Activated CD4-positive, CD25-positive, alpha-beta regulatory T cell treated with anti-CD3 and anti-CD28 coated beads, Interleukin-2, amount 50 U/mL, for 16 hours (primary cell): ENCODE results near the gene TNIP3.
"Not testable (repeated sequence)": the region's sequence is repeated elsewhere in the genome, so short reads cannot be mapped to it uniquely, and the experiment has no call there.

Experiments used
- DNase-seq: peaks from one replicate; pipeline ENCODE4 v3.0.0-alpha.2; 2020; ENCODE audit warnings: low read depth, low spot score

TNIP3 gene

DNA sequence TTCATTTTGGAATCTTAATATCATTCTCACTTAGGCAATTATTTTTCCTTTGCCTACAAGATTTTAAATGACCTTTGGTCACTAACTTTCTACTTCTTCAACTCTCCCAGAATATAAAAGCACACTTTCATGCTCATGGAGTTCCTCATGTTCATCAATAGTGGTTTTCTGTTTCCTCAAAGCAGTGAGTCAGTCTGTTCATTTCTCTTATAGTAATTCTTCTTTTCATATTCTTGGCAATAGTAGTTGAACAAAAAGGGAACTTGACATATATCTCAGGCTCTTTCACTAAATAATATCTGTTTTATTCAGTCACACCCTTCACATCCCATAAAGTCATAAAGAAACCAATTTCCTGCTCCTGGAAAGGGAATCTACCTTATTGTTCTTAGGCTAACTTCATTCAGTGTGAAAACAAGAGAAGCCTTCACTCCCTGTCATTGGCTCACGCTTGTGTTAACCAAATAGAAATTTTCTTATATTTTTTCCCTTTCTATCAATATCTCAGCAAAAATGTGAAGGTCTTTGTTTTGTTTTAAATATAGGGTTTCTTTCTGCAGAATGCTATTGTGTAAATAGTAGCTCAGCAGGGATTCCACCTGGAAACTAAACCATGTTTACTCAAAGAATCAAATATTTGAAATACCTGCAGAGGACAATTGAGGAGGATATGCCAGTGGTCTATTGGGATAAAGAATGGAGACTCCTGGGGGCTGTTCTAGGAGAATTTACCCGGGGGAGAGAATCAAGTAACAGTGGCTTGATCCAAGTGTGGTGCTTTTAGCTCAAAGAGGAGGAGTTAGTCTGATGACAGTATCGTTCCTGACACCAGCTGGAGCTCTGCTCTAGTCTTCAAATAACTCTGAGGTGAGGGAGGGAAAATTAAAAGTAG is 13.4 kb upstream of the TNIP3 start:
- DNase-seq, result no peak

DNA sequence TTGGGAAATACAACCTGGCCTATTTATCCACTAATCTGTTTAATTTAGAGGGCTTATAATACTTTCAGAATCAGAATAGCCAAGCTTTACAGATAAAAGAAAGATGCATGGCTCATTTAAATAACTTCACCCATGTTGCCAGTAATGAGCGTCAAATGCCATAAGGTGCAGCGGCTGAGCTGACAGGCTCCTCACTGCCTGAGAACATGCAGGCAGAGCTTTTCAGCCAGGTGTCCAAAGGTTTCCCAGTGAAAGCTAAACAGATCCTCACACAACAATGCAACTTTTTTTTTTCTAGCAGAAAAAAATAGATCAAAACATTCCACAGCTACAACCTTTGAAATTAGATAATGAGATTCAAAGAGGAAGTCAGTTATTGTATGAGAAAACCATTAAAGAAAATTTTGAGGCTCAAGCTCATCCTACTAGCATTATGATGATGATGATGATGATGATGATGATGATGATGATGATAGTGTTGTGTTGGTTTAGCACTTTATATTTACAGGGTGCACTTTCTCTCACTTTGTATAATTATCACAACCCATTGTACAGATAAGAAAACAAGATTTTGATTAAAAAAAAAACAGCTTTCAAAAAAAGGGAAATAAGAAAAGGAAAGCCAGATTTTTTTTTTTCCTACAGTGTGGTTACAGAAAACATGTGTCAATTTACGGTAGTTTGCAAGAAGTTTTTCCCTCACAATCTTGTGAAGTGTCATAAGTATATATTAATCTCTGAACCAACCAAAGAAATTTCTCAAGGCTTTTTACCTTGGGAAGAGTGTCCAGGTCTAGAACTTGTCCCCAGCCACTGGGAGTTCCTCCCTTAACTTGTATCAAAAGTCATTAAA is 12.2 kb upstream of the TNIP3 start:
- no peak for DNase-seq

DNA sequence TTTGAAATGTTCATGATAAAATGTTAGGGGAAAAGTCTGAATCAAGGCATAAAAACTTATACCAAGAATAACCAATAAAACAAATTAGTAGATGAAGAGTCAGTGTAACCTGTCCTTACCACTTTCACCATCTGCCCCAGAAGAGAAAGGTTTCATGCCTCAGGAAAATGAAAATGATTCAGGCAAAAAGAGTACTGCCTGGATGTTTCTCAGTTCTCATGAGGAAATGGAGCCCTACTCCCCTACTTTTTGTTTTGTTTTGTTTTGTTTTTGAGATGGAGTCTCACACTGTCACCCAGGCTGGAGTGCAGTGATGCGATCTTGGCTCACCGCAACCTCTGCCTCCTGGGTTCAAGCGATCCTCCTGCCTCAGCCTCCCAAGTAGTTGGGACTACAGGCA is 7.4 kb upstream of the TNIP3 start:
- DNase-seq, result not testable (repeated sequence)

DNA sequence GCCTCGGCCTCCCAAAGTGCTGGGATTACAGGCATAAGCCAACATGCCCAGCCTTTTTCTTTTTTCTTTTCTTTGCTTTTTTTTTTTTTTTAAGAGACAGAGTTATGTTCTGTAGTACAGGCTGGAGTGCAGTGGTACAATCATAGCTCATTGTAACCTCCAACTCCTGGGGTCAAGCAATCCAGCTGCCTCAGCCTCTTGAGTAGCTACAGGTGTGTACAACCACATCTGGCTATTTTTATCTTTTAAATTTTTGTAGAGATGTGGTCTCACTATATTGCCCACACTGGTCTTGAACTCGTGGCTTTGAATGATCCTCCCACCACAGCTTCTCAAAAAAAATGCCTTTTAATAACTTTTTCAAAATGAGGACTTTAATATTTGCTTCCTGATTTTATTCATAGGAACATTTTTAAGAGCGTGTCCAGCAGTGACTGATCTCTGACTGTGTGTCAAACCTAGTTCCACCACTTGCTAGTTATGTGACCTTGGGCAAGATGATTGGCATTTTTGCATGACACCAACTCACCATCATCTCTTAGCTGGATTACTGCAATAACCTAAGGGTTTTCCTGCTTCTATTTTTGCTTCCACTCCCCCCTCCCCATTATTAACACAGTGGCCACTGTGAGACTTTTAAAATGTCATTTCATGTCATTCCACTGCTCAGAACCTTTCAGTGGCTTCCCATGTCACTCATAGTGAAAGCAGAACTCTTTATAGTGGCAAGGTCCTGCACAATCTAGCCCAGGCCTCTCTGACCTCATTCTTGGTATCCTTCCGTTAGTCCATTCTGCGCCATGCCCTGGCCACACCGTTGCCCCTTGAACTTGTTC is 4.5 kb upstream of the TNIP3 start:
- no peak for DNase-seq

DNA sequence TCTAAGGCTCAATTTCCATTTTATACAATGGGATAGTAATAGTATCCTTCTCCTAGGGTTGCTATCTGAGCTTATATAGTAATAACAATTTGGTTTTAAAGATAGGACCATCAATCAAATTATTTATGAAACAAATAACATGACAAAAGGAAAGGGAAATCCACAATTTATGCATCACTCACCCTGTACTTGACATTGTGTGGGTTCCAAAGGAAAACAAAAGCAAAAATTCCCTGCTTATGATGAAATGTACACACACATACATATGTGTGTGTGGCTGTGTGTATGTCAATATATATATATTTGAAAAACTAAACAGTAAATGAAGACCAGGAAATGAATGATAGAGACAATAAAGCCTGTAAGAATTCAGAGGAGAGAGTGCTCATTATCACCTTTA is 2.9 kb upstream of the TNIP3 start:
- DNase-seq, result no peak

DNA sequence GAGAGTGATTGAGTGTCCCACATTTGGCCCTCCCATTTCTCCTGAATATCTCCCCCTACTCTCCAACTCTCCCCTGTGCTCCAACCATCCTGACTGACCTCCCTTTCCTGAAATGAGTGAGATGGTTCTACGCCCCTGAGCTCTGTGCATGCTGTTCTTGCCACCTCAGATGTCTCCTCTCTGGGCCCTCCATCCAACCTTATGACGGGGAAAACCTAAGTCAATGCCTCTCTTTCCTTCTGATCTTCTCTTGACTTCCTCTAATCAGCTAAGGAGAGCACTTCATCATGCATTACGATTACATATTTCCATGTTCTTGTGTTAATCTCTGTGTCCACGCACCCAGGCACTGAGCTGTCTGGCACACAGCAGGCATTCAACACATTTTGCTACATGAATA is 1.1 kb upstream of the TNIP3 start:
- no peak for DNase-seq

DNA sequence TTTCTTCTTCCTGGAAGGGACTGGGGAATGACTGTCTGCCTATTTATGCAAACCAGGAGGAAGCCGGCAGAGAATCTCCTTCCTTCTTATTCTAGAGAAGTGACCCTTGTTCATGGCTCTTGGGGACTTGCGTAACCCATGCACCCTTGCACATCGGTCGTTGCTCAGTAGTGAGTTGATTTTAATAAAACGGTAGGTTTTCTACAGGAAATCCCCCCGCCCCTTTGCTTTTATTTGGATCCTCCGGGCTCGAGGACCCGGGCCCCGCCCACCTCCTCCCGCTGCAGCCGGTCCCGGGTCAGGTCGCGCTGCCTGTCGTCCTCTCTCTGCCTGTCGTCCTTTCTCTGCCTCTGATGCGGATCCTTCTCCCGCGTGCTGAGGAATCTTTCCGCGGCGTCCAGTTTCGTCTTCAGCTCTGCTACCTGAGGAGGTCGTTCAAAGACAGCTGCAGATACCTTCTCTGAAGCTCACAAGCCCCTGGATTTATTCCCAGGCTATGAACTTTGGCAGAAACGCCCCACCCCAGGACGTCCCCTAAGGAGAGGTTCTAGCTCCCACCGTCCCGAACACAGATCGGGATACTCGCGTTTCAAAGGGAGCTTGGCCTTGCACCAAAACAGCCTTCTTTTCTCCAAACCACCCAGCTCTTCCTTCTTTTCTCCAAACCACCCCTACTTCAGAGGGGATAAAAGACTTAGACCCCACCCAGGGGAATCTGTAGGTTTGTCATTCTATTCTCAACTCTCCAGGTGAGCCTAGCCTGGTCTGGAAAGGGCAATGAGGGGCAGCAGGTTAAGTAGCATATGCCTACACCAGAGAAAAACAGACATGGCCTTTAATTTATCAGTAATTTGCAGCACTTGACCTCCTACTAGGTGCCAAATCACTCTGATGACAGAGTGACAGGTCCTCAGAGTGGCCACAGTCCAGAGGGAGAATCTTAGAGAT is 7.0 kb downstream of the TNIP3 start:
- no peak for DNase-seq

DNA sequence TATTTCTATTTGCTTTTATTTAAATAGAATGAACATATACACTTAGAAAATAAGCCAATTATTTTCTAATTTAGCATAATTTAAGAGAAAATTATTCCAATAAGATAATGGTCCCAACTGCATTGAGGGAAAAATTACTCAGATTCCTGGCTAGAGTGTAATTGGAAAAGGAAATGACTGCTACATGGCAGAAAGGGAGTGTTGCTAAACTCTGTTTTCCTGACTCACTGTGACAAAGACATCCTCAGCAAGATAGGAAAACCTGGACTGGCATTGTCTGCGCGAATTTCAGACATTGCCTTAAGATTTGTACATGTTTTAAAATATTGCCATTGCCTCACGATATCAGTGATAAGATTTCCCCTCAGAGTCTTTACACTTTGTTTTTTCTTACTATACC is 8.2 kb downstream of the TNIP3 start:
- no peak for DNase-seq

DNA sequence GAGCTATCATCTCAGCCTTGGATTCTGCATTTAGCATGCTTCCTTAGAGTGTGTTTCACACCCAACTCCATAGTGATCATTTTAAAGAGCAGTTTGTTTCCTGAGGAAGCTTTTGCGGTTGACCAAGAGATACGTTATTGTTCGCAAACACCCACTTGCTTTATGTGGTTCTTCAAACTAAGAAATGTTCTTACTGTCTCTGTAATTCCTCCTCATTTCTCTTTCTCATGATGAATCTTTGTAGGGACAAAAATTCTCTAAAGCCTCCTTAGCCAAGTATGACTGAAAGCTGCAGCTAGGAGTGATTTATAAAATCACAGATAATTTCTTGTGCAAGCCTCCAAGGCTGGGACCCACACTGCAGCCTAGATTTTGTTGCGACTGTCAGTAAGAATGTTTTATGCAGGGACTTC is 10.0 kb downstream of the TNIP3 start:
- no peak for DNase-seq

DNA sequence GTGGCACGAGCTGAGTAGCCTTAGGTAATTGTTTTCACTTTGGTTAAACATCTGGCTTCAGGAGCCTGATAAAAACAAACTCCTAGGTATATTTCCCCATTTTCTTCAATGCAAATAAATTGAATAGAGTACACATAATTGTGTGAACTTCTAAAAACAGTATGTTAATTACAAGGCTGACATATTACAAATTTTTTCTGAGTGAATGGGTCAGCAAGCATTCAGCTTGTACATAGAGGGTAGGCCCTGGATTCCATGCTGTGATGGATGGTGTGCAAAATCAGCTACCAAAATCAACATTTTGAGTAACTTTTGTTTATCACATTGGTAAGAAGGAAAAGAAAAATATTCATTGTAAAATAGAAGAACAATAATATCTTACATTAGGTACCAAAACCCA is 12.2 kb downstream of the TNIP3 start:
- DNase-seq, result no peak

DNA sequence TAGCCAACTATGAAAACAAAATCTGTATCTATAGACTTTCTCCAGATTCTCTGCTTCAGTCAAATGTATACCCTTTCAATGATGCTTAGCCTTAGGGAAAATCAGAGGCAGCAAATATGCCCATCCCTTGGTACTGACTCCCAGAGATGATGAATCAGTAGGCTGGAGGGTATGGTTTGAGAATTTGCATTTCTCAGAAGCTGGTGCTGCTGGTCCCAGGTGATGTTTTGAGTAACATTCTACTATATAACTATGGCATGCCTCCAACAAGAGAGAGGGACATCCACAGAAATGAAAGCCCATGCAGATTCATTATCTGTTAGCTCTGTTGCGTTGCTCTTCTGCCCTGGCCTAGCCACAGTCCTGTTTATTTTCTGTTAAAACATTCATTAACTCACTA is 13.6 kb downstream of the TNIP3 start:
- DNase-seq, result no peak

DNA sequence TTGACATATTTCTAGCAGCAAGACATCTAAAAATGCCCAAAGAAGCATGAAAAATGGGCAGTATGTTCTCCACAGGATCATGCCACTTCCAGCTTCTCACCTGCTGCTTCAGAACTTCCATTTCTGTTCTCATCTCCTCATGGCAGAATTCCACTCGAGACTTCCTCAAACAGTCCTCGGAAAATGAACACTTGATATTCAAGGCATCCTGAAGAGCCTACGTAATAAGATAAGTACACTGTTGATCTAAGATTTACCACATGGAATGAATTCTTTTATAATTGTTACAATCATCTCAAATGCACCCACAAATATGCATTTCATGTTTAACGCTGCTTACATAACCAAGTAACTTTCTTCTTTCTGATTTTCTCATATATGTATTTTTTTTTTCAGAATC is 14.1 kb downstream of the TNIP3 start:
- DNase-seq, result no peak

DNA sequence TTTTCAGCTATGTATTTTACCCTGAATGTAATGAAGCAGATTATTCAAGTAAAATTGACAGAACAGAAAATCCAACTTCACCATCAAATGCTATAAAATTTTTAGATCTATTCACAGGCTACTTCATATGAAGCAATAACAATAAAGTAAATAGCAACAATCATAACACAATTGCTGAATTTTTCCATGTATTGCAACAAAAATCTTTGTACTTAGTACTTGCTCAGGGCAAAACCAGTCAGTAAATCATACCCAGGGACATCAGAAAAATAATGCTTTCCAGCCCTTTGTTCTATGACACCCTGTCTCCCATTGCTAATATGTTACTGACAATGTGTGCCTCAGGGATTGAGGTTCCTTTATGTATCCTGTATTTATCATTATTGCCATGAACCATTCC is 15.5 kb downstream of the TNIP3 start:
- no peak for DNase-seq

DNA sequence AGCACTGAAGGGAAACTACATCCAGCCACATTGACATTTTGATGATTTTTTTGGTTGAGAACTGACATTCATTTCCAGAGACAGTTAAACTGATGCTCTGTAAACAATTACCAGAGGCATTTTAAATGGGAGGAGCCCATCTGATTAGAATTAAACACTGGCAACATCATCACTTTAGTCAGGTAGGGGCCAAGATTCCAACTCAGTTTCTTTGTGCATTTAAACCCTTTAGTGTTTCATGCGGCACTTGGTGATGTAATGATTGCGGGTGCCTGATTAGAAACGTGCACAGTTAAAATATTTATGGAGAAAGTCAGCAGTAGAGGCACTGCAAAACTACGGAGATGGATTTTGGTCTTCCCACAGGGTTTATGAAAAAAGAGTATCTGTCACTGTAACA is 16.1 kb downstream of the TNIP3 start:
- no peak for DNase-seq

DNA sequence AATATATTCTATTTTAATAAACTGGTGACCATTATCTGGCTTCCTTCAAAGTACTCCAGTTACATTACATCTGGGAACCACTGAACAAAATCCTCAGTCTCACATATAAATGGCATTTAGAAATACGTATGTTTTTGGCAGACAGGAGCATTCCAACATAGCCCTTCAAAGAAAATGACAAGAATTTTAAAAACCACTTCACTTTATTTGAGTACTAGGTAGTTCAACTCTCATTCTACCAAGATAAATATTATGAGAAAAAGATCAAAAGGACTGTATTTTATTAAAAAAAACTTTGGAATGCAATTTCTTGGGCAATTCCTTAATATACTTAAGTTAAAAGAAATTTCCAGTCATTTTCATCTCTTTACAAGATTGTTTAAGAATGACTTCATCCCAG is 17.6 kb downstream of the TNIP3 start:
- DNase-seq, result no peak

DNA sequence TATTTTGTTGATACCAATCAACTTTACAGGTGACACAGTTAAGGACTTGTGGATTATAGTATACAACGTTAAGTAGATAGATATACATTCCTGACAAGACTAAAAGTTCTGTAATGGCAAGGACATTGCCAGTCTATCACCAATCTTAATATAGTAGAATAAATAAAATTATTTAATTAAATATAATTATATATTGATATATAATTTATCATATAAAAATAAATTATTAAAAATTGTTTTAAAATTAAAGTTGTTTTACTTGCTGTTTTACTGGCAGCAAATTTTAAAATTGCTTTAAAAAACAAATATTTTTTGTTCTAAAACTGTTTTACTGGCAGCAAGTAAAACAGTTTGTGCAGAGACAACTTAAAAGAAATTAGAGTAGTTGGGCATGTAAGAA is 18.7 kb downstream of the TNIP3 start:
- DNase-seq, result no peak

DNA sequence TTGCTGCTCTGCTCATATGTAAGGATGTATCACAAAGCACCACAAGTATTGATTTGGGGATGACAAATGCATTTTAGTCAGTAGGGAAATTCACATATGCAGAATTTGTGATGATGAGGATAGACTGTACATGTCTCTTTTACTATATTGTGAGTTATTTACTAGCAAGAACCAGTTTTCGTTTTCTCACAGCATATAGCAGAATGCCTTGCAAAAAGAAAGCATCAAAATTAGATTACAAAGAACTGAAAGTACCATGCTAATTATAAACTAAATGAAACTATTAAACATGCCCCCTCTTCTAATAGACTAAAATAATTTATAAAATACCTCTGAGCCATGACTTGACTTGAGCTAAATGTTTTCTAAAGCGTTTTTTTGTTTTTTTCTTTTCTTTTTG is 20.1 kb downstream of the TNIP3 start:
- DNase-seq, result no peak

DNA sequence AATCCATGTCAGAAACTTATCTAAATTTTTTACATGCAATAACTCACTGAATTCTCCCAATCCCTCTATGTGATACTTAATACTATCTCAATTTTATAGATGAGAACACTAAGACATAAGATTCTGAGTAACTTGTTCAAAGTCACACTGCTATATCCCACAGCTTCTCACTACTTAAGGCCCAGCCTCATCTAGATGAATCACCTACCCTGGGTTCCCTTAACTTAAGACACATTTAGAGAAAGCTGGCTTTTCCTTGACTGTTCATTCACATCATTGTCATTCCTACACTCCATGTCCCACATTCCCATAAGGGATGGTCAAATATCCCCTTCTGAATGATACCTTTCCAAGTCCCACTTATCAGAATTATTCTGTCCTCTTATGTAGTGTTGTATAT is 21.0 kb downstream of the TNIP3 start:
- no peak for DNase-seq

DNA sequence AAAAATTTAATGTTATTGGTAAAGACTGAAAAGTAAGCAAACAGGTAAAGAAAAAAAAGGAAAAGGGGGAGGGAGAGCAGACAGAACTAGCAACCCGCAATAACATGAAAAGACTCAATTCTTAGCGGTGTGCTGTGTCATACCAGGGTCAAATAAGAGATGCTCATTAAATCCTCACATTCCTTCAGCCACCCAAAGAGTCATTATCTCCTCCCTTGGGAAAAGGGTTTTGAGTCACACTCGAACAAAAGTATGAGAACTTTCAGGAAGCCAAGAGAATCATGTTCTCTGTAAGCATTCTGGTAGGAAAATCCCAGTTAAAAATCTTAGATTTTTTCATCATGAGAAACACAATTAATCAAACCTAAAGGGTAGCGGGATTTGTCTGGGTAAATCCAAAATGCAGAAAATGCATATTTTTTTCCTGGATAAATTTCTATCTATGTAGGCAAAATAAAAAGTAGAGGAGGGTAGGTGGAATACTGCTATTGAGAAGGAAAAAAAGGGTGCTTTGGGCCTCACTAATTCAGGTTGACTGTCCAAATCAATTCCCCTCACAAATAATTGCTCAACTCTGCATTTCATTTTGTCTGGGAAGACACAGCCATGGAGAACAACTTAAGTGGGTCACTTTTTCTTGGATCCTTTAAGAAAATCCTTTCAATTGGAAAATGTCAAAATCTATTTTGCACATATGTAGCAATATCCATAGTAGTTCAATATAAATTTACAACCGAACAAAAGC is 23.2 kb downstream of the TNIP3 start:
- no peak for DNase-seq

DNA sequence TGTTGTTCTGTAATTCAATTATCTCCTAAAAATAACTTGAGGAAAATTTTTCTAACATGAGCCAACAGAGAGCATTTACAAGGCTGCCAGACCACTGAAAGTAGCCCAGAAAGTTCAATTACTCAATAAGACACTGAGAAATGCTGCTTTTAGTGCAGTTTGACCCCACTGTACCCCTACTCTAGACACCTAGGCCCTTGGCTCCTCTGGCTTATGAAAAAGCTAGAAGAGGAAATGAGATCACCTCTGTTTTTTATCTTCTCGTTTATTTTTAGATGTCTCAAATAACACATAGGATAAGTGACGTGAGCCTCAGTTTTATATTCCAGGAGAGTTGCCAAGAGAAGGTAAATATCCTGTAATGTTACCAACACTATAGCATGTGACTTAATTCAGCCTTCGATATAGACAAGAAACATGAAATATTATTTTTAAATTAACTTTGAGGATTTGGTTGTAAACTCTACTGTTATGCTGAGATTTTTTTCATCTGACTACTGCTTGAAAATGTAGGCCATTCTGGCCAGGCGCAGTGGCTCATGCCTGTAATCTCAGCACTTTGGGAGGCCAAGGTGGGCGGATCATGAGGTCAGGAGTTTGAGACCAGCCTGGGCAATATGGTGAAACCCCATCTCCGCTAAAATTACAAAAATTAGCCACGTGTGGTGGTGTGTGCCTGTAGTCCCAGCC is 24.4 kb downstream of the TNIP3 start:
- DNase-seq, result no peak
